ENCODE results near the gene IGF2BP3. TPM values are rescaled to one million over a fixed set of nuclear protein-coding genes. Genes with fewer than 3 reads are reported as not detected.

The IGF2BP3 gene
- total RNA-seq, 1 experiment from 2014 or later: 80.2 TPM

DNA sequence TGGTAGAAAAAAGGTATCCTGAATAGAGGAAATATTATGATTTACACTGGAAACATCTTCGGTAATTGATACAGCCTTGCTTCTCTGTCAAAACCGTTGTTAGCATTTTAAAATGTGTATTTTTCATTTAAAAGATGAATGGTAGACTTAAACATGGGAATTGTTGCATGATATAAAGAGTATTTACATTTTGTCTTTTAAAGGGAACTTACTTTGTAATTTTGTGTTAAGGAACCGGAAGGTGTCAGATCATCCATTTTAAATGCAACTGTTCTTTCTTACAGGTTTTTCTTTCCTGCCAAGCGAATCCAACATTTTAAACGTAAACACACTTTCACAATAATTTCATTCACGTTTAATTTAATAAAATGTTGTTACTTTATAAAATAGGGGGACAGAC, 1.8 kb upstream of the IGF2BP3 start:
- in situ Hi-C loops (cut with HindIII; ENCODE audit: low pct_unique_long_range_greater_than_20kb, low sequenced_read_pairs): no loop called here
- TF ChIP-seq SIN3A (IDR thresholded peaks at IDR 0.05; ENCODE audit: borderline replicate concordance, insufficient read depth, low read depth, low read length) (no peak), TCF7L2 (IDR thresholded peaks at IDR 0.05; ENCODE audit: low read depth, low read length) (no peak), POLR2AphosphoS5 (IDR thresholded peaks at IDR 0.05; ENCODE audit: low read depth, low read length) (no peak)
- peak overlapping the region; percentile 100 for H3K27ac ChIP-seq (ENCODE audit: low read length)

DNA sequence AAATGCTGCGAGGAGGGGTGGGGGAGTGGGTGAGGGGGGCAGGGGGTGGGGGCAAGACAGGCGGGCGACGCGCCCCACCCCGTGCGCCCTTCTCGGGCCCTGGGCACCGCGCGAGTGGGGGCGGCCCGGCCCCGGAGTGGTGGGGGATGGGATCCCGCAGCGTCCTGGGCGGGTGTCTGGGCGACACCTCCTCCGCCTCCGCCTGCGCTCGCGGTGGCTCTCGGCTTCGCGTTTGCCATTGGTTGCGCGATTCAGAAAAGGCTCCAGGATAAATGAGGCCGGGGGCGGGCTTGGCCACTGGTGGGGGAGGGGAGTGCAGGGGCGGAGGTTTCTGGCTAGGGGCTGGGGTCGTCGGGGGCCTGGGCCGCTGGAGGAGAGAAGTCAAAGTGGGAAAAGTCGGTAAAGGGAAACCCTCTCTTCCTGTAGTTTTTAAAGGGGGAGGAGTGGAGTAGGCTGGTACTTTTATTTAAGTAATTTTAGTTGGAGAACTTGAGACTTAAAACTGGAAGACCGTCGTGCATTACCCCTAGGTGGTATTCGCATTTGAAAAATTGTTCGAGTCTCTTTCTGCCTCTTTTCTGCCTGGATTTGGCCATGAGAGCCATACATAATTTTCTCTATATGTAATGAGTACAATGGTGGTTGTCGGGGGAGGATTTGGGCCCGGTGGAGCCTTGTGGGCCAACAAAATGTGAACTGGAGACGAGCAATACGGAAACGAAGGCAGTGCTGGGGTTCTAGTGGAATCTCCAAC, 992 bp upstream of the IGF2BP3 start:
- intact Hi-C loops (cut with micrococcal nuclease; ENCODE audit: unreplicated experiment) (loop anchor here (5.0 to 10.0 kb wide), 4 partner anchors 39 to 196 kb away; partner anchors contain the start of gene TRA2A), in situ Hi-C loops (cut with HindIII; ENCODE audit: low pct_unique_long_range_greater_than_20kb, low sequenced_read_pairs) (no loop called here)
- DNase-seq (ENCODE audit: low read depth, low spot score): no peak
- Histone ChIP-seq H3K27ac (ENCODE audit: low read length) (peak overlapping the region; percentile 100), H3K27me3 (ENCODE audit: control insufficient read depth, insufficient read depth, low read length) (no peaks in the 10 kb centered on the region), H3K9me3 (ENCODE audit: control insufficient read depth, insufficient read depth, low read depth, low read length) (no peaks in the 10 kb centered on the region), H3K4me3 (ENCODE audit: low read depth in 2 of 2, low read length in 2 of 2) (peak overlapping the region; percentile 88 to 98), H3K36me3 (ENCODE audit: control insufficient read depth, insufficient read depth, low read length) (no peaks in the 10 kb centered on the region; the same call in none of the 2 replicates), H3K4me1 (ENCODE audit: control insufficient read depth, insufficient read depth, low read length) (peaks cover 20% of the 10 kb centered on the region)
- TF ChIP-seq POLR2AphosphoS5 (IDR thresholded peaks at IDR 0.05; ENCODE audit: low read depth, low read length) (peak; percentile 44; the same call in 1 of the 2 replicates), SIN3A (IDR thresholded peaks at IDR 0.05; ENCODE audit: borderline replicate concordance, insufficient read depth, low read depth, low read length) (peak; percentile 92; the same call in 1 of the 2 replicates), TCF7L2 (IDR thresholded peaks at IDR 0.05; ENCODE audit: low read depth, low read length) (no peak)
- TF ChIP-seq, protein P1, sequence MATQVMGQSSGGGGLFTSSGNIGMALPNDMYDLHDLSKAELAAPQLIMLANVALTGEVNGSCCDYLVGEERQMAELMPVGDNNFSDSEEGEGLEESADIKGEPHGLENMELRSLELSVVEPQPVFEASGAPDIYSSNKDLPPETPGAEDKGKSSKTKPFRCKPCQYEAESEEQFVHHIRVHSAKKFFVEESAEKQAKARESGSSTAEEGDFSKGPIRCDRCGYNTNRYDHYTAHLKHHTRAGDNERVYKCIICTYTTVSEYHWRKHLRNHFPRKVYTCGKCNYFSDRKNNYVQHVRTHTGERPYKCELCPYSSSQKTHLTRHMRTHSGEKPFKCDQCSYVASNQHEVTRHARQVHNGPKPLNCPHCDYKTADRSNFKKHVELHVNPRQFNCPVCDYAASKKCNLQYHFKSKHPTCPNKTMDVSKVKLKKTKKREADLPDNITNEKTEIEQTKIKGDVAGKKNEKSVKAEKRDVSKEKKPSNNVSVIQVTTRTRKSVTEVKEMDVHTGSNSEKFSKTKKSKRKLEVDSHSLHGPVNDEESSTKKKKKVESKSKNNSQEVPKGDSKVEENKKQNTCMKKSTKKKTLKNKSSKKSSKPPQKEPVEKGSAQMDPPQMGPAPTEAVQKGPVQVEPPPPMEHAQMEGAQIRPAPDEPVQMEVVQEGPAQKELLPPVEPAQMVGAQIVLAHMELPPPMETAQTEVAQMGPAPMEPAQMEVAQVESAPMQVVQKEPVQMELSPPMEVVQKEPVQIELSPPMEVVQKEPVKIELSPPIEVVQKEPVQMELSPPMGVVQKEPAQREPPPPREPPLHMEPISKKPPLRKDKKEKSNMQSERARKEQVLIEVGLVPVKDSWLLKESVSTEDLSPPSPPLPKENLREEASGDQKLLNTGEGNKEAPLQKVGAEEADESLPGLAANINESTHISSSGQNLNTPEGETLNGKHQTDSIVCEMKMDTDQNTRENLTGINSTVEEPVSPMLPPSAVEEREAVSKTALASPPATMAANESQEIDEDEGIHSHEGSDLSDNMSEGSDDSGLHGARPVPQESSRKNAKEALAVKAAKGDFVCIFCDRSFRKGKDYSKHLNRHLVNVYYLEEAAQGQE (IDR thresholded peaks at IDR 0.05; ENCODE audit: insufficient read depth in 1 of 2, low read depth in 2 of 2, low read length in 1 of 2): peak in 1 of 2 experiments; percentile 59; a peak in 1 of 4 replicates
- TF ChIP-seq, protein P2, sequence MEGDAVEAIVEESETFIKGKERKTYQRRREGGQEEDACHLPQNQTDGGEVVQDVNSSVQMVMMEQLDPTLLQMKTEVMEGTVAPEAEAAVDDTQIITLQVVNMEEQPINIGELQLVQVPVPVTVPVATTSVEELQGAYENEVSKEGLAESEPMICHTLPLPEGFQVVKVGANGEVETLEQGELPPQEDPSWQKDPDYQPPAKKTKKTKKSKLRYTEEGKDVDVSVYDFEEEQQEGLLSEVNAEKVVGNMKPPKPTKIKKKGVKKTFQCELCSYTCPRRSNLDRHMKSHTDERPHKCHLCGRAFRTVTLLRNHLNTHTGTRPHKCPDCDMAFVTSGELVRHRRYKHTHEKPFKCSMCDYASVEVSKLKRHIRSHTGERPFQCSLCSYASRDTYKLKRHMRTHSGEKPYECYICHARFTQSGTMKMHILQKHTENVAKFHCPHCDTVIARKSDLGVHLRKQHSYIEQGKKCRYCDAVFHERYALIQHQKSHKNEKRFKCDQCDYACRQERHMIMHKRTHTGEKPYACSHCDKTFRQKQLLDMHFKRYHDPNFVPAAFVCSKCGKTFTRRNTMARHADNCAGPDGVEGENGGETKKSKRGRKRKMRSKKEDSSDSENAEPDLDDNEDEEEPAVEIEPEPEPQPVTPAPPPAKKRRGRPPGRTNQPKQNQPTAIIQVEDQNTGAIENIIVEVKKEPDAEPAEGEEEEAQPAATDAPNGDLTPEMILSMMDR (IDR thresholded peaks at IDR 0.05): no peak
- TSS peak; percentile 92 for BruUV-seq (replicated peaks)
- ATAC-seq: peak; percentile 67
- CTCF ChIA-PET: no interaction called here
- POLR2A ChIA-PET: no interaction called here

More for the DNA sequence above, 1.8 kb upstream of the IGF2BP3 start:
- intact Hi-C loops (cut with micrococcal nuclease; ENCODE audit: unreplicated experiment): loop anchor here (5.0 to 10.0 kb wide), 4 partner anchors 40 to 197 kb away; partner anchors contain the start of gene TRA2A
- DNase-seq (ENCODE audit: low read depth, low spot score) (no peak), ATAC-seq (no peak)
- POLR2A ChIA-PET: interaction anchor here (0.7 to 1.3 kb wide), 2 partner anchors 15 to 34 kb away, joined by 3 read pairs; no protein-coding TSS in a partner anchor
- H3K4me1 ChIP-seq (ENCODE audit: control insufficient read depth, insufficient read depth, low read length): peaks cover 22% of the 10 kb centered on the region
- no TSS peak for BruUV-seq (replicated peaks)
- CTCF ChIA-PET: interaction anchor here (1.2 kb wide), 1 partner anchor 114 kb away, joined by 4 read pairs; no protein-coding TSS in a partner anchor
- no peaks in the 10 kb centered on the region for H3K9me3 ChIP-seq (ENCODE audit: control insufficient read depth, insufficient read depth, low read depth, low read length)
- no peaks in the 10 kb centered on the region; the same call in 1 of the 2 replicates for H3K36me3 ChIP-seq (ENCODE audit: control insufficient read depth, insufficient read depth, low read length)
- H3K4me3 ChIP-seq (ENCODE audit: low read depth in 2 of 2, low read length in 2 of 2): peak overlapping the region; percentile 88 to 98
- H3K27me3 ChIP-seq (ENCODE audit: control insufficient read depth, insufficient read depth, low read length): no peaks in the 10 kb centered on the region

Measured in Panc1 (cell line).